Liver (tissue), 9 donors: ENCODE measurements around the gene RNF135. TPM values are rescaled to one million over a fixed set of nuclear protein-coding genes. Genes with fewer than 3 reads are reported as not detected.
A peak's percentile ranks its signal among the peaks of the same experiment; 100 is the strongest.
"Not testable (repeated sequence)": the region's sequence is repeated elsewhere in the genome, so short reads cannot be mapped to it uniquely, and the experiment has no call there.

Source experiments
- DNase-seq: peaks from one replicate; pipeline ENCODE4 v3.0.0-alpha.2; 2017; ENCODE audit warnings: low spot score
- H3K27ac ChIP-seq, 2 donors: one replicate each; pipeline ENCODE4 v1.7.0; 2013; ENCODE audit warnings: inconsistent platforms in 2 of 2, low read length in 2 of 2, control low read depth in 1 of 2, low read depth in 1 of 2, mild to moderate bottlenecking in 1 of 2
- H3K27me3 ChIP-seq, 4 donors: one replicate each; pipeline versions ENCODE4 v1.6.1 to v1.7.0; 2013; ENCODE audit warnings: low read length in 3 of 4, inconsistent platforms in 1 of 4, mild to moderate bottlenecking in 1 of 4, moderate library complexity in 1 of 4; ENCODE audit not compliant: control insufficient read depth in 4 of 4, insufficient read depth in 4 of 4
- H3K36me3 ChIP-seq, 4 donors: one replicate each; pipeline versions ENCODE4 v1.6.1 to v1.7.0; 2013; ENCODE audit warnings: low read length in 3 of 4, mild to moderate bottlenecking in 3 of 4, low read depth in 1 of 4, moderate library complexity in 1 of 4; ENCODE audit not compliant: control insufficient read depth in 4 of 4, insufficient read depth in 3 of 4
- H3K4me1 ChIP-seq, 4 donors: one replicate each; pipeline versions ENCODE4 v1.6.1 to v1.7.0; 2013; ENCODE audit warnings: low read length in 3 of 4, mild to moderate bottlenecking in 3 of 4, moderate library complexity in 1 of 4; ENCODE audit not compliant: control insufficient read depth in 4 of 4, insufficient read depth in 4 of 4
- H3K4me3 ChIP-seq, 3 donors: one replicate each; pipeline versions ENCODE4 v1.6.1 to v1.7.0; 2013; ENCODE audit warnings: low read length in 3 of 3, control low read depth in 1 of 3, low read depth in 1 of 3, mild to moderate bottlenecking in 1 of 3
- H3K9ac ChIP-seq, 2 donors: one replicate each; pipeline ENCODE4 v1.7.0; 2013; ENCODE audit warnings: low read length in 2 of 2, mild to moderate bottlenecking in 2 of 2, moderate library complexity in 2 of 2, control low read depth in 1 of 2, low read depth in 1 of 2
- H3K9me3 ChIP-seq, 4 donors: one replicate each; pipeline versions ENCODE4 v1.6.1 to v1.7.0; 2013; ENCODE audit warnings: low read length in 3 of 4; ENCODE audit not compliant: control insufficient read depth in 4 of 4
- ATF3 ChIP-seq: IDR thresholded peaks from 2 replicates; pipeline ENCODE4 v1.6.1; 2016; ENCODE audit warnings: antibody characterized with exemption
- CTCF ChIP-seq: fragments of 150-350 bp; IDR thresholded peaks from 2 replicates; pipeline ENCODE4 v1.5.1; 2017; ENCODE audit warnings: improper control_type of control experiment, low read depth, low read length; ENCODE audit not compliant: missing input control
- EGR1 ChIP-seq, 2 donors: IDR thresholded peaks; 2 replicates each; pipeline ENCODE4 v1.6.1; 2016 to 2018; ENCODE audit warnings: antibody characterized with exemption in 2 of 2, low read depth in 2 of 2
- FOXA1 ChIP-seq: IDR thresholded peaks from 2 replicates; pipeline ENCODE4 v1.6.1; 2016; ENCODE audit warnings: antibody characterized with exemption
- FOXA2 ChIP-seq: IDR thresholded peaks from 2 replicates; pipeline ENCODE4 v1.6.1; 2016; ENCODE audit warnings: antibody characterized with exemption
- HNF4A ChIP-seq, 2 donors: conservative IDR thresholded peaks; 2 replicates each; pipeline ENCODE4 v1.6.1; 2016; ENCODE audit warnings: antibody characterized with exemption in 2 of 2, mild to moderate bottlenecking in 2 of 2
- HNF4G ChIP-seq: IDR thresholded peaks from 2 replicates; pipeline ENCODE4 v1.6.1; 2016; ENCODE audit warnings: antibody characterized with exemption
- JUND ChIP-seq, 2 donors: IDR thresholded peaks; 2 replicates each; pipeline ENCODE4 v1.6.1; 2016; ENCODE audit warnings: antibody characterized with exemption in 2 of 2
- NR2F2 ChIP-seq: IDR thresholded peaks from 2 replicates; pipeline ENCODE4 v1.6.1; 2016; ENCODE audit warnings: antibody characterized with exemption
- RAD21 ChIP-seq, 2 donors: IDR thresholded peaks; 2 replicates each; pipeline ENCODE4 v1.6.1; 2016; ENCODE audit warnings: antibody characterized with exemption in 2 of 2, mild to moderate bottlenecking in 2 of 2
- REST ChIP-seq: IDR thresholded peaks from 2 replicates; pipeline ENCODE4 v1.6.1; 2016; ENCODE audit warnings: antibody characterized with exemption, mild to moderate bottlenecking
- TAF1 ChIP-seq: conservative IDR thresholded peaks from 2 replicates; pipeline ENCODE4 v1.6.1; 2016; ENCODE audit warnings: antibody characterized with exemption, mild to moderate bottlenecking
- YY1 ChIP-seq: IDR thresholded peaks from 2 replicates; pipeline ENCODE4 v1.6.1; 2016; ENCODE audit warnings: antibody characterized with exemption, mild to moderate bottlenecking
- WGBS: extraction: QIAGEN DNeasy Blood & Tissue Kit; methylation state at CpG from one replicate; pipeline ENCODE4 v1.1.7; 2013; 5-methylcytosine and 5-hydroxymethylcytosine counted together
- polyA plus RNA-seq, 2 donors: library from polyadenylated mRNA; stranded (reverse) in 1 of 2; unstranded in 1 of 2; fragments of 200-250 nt in 1 of 2; fragments of >200 nt in 1 of 2; fragmentation: Nextera tagmentation in 1 of 2; extraction: Ambion mirVana in 1 of 2; gene quantifications; one replicate each; pipeline versions ENCODE4 v1.2.1 to v1.2.3, GENCODE V29; 2013 to 2015
- total RNA-seq, 2 donors: library from RNA; depleted of rRNA; stranded (reverse); fragments of >200 nt; gene quantifications; one replicate each; pipeline ENCODE4 v1.2.3, GENCODE V29; 2014
- TF ChIP-seq, protein P1 (sequence below): IDR thresholded peaks from 2 replicates; pipeline ENCODE4 v1.6.1; 2016; ENCODE audit warnings: antibody characterized with exemption
- TF ChIP-seq, protein P2 (sequence below): IDR thresholded peaks from 2 replicates; pipeline ENCODE4 v1.6.1; 2016; ENCODE audit warnings: antibody characterized with exemption
- donor health status: healthy.
- donor health status: healthy.
- donor health status: healthy.
- donor health status: healthy.
- donor health status: healthy.

Gene RNF135
- total and polyA plus RNA-seq, 4 donors = 3.4 to 5.5 (median 3.7) TPM

- no peak overlapping the region for H3K4me3 ChIP-seq
- H3K27me3 ChIP-seq = no peaks in the 10 kb centered on the region
- WGBS = 83% methylated on average over 9 of the region's 9 CpGs
- peaks cover 0 to 6% (median 0%) of the 10 kb centered on the region in 4 donors for H3K4me1 ChIP-seq
- no peak for DNase-seq
- no peaks in the 10 kb centered on the region for H3K9me3 ChIP-seq
- H3K36me3 ChIP-seq = no peaks in the 10 kb centered on the region
- H3K27ac ChIP-seq = peak overlapping the region in 1 of 2 donors; percentile 12
- TF ChIP-seq, protein P1, sequence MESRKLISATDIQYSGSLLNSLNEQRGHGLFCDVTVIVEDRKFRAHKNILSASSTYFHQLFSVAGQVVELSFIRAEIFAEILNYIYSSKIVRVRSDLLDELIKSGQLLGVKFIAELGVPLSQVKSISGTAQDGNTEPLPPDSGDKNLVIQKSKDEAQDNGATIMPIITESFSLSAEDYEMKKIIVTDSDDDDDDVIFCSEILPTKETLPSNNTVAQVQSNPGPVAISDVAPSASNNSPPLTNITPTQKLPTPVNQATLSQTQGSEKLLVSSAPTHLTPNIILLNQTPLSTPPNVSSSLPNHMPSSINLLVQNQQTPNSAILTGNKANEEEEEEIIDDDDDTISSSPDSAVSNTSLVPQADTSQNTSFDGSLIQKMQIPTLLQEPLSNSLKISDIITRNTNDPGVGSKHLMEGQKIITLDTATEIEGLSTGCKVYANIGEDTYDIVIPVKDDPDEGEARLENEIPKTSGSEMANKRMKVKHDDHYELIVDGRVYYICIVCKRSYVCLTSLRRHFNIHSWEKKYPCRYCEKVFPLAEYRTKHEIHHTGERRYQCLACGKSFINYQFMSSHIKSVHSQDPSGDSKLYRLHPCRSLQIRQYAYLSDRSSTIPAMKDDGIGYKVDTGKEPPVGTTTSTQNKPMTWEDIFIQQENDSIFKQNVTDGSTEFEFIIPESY = no peak
- no peak for TF ChIP-seq EGR1 (IDR thresholded peaks at IDR 0.05; ENCODE audit: low read depth in 2 of 2)
- no peak for TF ChIP-seq FOXA1
- TF ChIP-seq ATF3 = no peak
- TF ChIP-seq YY1 = no peak
- TF ChIP-seq RAD21 (IDR thresholded peaks at IDR 0.05) = no peak
- no peak for TF ChIP-seq FOXA2
- TF ChIP-seq TAF1 = no peak
- no peak for TF ChIP-seq CTCF
- no peak for TF ChIP-seq HNF4A (conservative IDR thresholded peaks at IDR 0.05)
- no peak for TF ChIP-seq NR2F2
- TF ChIP-seq, protein P2, sequence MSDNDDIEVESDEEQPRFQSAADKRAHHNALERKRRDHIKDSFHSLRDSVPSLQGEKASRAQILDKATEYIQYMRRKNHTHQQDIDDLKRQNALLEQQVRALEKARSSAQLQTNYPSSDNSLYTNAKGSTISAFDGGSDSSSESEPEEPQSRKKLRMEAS = no peak
- no peak for TF ChIP-seq HNF4G
- no peak for TF ChIP-seq REST
- TF ChIP-seq JUND (IDR thresholded peaks at IDR 0.05) = no peak
- no peak overlapping the region for H3K9ac ChIP-seq
Measured at GRCh38 chr17:30961209-30962188, 9.3 kb upstream of the RNF135 start.

DNA sequence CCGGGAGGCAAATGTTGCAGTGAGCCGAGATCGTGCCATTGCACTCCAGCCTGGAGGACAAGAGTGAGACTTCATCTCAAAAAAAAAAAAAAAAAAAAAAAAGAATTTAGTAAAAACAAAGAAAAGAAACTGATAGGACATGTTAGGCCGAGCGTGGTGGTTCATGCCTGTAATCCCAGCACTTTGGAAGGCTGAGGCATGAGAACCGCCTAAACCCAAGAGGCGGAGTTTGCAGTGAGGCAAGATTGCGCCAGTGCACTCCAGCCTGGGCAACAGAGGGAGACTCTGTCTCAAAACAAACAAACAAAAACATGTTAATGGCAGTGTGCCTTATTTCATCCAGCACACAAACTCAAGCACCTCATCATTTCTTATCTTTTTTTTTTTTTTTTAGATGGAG is 6.5 kb upstream of the RNF135 start:
- 89% methylated on average over 8 of the region's 8 CpGs for WGBS
- not testable (repeated sequence) for H3K36me3 ChIP-seq, H3K9me3 ChIP-seq, H3K4me3 ChIP-seq, H3K4me1 ChIP-seq, DNase-seq, H3K9ac ChIP-seq, H3K27ac ChIP-seq, H3K27me3 ChIP-seq
